Adipose tissue (tissue), 3 donors: ENCODE measurements around the gene GTF3C2. TPM values are rescaled to one million over a fixed set of nuclear protein-coding genes. Genes with fewer than 3 reads are reported as not detected.
"Not testable (repeated sequence)": the region's sequence is repeated elsewhere in the genome, so short reads cannot be mapped to it uniquely, and the experiment has no call there.

Source experiments
- H3K27ac ChIP-seq: one replicate; pipeline ENCODE4 v1.5.1; 2013; ENCODE audit warnings: low read depth, low read length
- WGBS, 3 donors: extraction: QIAGEN DNeasy Blood & Tissue Kit; methylation state at CpG; one replicate each; pipeline ENCODE4 v1.1.7; 2013; 5-methylcytosine and 5-hydroxymethylcytosine counted together
- polyA plus RNA-seq, 3 donors: library from polyadenylated mRNA; stranded (reverse); fragments of 200-250 nt; gene quantifications; one replicate each; pipeline ENCODE4 v1.2.3, GENCODE V29; 2013
- donor health status: healthy with polysubstance abuse.
- donor health status: Bipolar disorder and iron deficiency.
- donor health status: healthy.

The GTF3C2 gene
- polyA plus RNA-seq, 3 donors = 18.0 to 23.9 (median 21.4) TPM

GRCh38 chr2:27375513-27376099 lies 19.0 kb upstream of the GTF3C2 start:
- 90 to 94% (median 92%) methylated on average over 20 of the region's 20 CpGs for WGBS, 3 donors
- H3K27ac ChIP-seq = no peak overlapping the region

- H3K27ac ChIP-seq = no peak overlapping the region
- WGBS, 3 donors = 76 to 85% (median 79%) methylated on average over 5 of the region's 5 CpGs
Observed at GRCh38 chr2:27373567-27373966, 17.0 kb upstream of the GTF3C2 start.

- WGBS, 3 donors = 91 to 98% (median 91%) methylated on average over 6 of the region's 6 CpGs
- no peak overlapping the region for H3K27ac ChIP-seq
Observed at GRCh38 chr2:27372937-27373336, 16.4 kb upstream of the GTF3C2 start.

- peak overlapping the region; percentile 92 for H3K27ac ChIP-seq
- WGBS, 3 donors = 0% methylated on average over 43 to 46 of the region's 46 CpGs
Observed at GRCh38 chr2:27370816-27371620, 14.5 kb upstream of the GTF3C2 start.

- WGBS, 3 donors = 0 to 1% (median 1%) methylated on average over 76 to 85 of the region's 85 CpGs
- peak within 1 kb of the TSS; percentile 92 for H3K27ac ChIP-seq
Observed at GRCh38 chr2:27370026-27370815, 13.7 kb upstream of the GTF3C2 start, which contains the start of the genes EIF2B4 and SNX17. Gene EIF2B4 (minus strand): TSS chr2:27370338. CDS start chr2:27370314, 24 bp downstream. Gene SNX17 (plus strand): TSS chr2:27370616. CDS start chr2:27370744, 128 bp downstream.

GRCh38 chr2:27369471-27370025 lies 13.0 kb upstream of the GTF3C2 start:
- WGBS, 3 donors = 1 to 2% (median 1%) methylated on average over 18 of the region's 18 CpGs
- H3K27ac ChIP-seq = peak overlapping the region; percentile 21

- 75 to 90% (median 87%) methylated on average over 2 of the region's 2 CpGs for WGBS, 3 donors
Observed at GRCh38 chr2:27363933-27364332, 7.4 kb upstream of the GTF3C2 start.

GRCh38 chr2:27362678-27363420 lies 6.3 kb upstream of the GTF3C2 start:
- 90 to 94% (median 93%) methylated on average over 4 of the region's 4 CpGs for WGBS, 3 donors
- no peak overlapping the region for H3K27ac ChIP-seq

More at GRCh38 chr2:27363933-27364332, 7.4 kb upstream of the GTF3C2 start:
- no peak overlapping the region for H3K27ac ChIP-seq

- no peak overlapping the region for H3K27ac ChIP-seq
- 0 to 1% (median 0%) methylated on average over 12 of the region's 12 CpGs for WGBS, 3 donors
Observed at GRCh38 chr2:27356056-27356381, 545 bp downstream of the GTF3C2 start.

- WGBS, 3 donors = 87 to 94% (median 89%) methylated on average over 7 of the region's 7 CpGs
Observed at GRCh38 chr2:27354597-27354927, 2.0 kb downstream of the GTF3C2 start.

GRCh38 chr2:27353762-27354596 lies 2.6 kb downstream of the GTF3C2 start:
- 71 to 75% (median 73%) methylated on average over 7 of the region's 7 CpGs for whole genome bisulfite sequencing, 3 donors

More at GRCh38 chr2:27354597-27354927, 2.0 kb downstream of the GTF3C2 start:
- H3K27ac ChIP-seq = no peak overlapping the region

GRCh38 chr2:27353386-27353761 lies 3.2 kb downstream of the GTF3C2 start:
- 93 to 97% (median 95%) methylated on average over 5 of the region's 5 CpGs for WGBS, 3 donors
- H3K27ac ChIP-seq = not testable (repeated sequence)

More at GRCh38 chr2:27353762-27354596, 2.6 kb downstream of the GTF3C2 start:
- no peak overlapping the region for H3K27ac ChIP-seq

- 77 to 83% (median 77%) methylated on average over 6 of the region's 6 CpGs for WGBS, 3 donors
Observed at GRCh38 chr2:27351802-27352598, 4.6 kb downstream of the GTF3C2 start.

GRCh38 chr2:27350106-27350693 lies 6.4 kb downstream of the GTF3C2 start:
- H3K27ac ChIP-seq = no peak overlapping the region
- 57 to 90% (median 87%) methylated on average over 7 of the region's 7 CpGs for WGBS, 3 donors

More at GRCh38 chr2:27351802-27352598, 4.6 kb downstream of the GTF3C2 start:
- H3K27ac ChIP-seq = no peak overlapping the region

- 94 to 97% (median 95%) methylated on average over 2 of the region's 2 CpGs for WGBS, 3 donors
- no peak overlapping the region for H3K27ac ChIP-seq
Observed at GRCh38 chr2:27347641-27348040, 8.9 kb downstream of the GTF3C2 start.

- 92 to 95% (median 94%) methylated on average over 7 of the region's 7 CpGs for WGBS, 3 donors
- H3K27ac ChIP-seq = no peak overlapping the region
Observed at GRCh38 chr2:27336173-27336572, 20.4 kb downstream of the GTF3C2 start.
